A549 (cell line): ENCODE results near the gene ZSWIM1.

ENCODE experiments used
- CHD2 ChIP-seq: fragments of 150-350 bp; IDR thresholded peaks from 2 replicates; pipeline ENCODE4 v1.6.1; 2014; ENCODE audit warnings: low read length; ENCODE audit not compliant: partially characterized antibody
- MAX ChIP-seq: IDR thresholded peaks from 2 replicates; pipeline ENCODE4 v1.6.1; 2012
- POLR2A ChIP-seq: IDR thresholded peaks from 2 replicates; pipeline ENCODE4 v1.6.1; 2012; ENCODE audit warnings: mild to moderate bottlenecking, low read length
- RAD21 ChIP-seq, 2 experiments: fragments of >200 bp in 1 of 2; sonication (Bioruptor Twin) in 1 of 2; formaldehyde crosslinking in 1 of 2; IDR thresholded peaks in 1 of 2; conservative IDR thresholded peaks in 1 of 2; 2 replicates in 1 of 2; 3 replicates in 1 of 2; pipeline ENCODE4 v1.6.1; 2012 to 2018; ENCODE audit warnings: inconsistent platforms in 1 of 2
- SREBF2 ChIP-seq: fragments of 450-650 bp; IDR thresholded peaks from 2 replicates; pipeline ENCODE4 v1.6.1; 2014; ENCODE audit warnings: mild to moderate bottlenecking, moderate library complexity
- TF ChIP-seq, protein P1 (sequence below): fragments of >200 bp; sonication (Bioruptor Twin); formaldehyde crosslinking; IDR thresholded peaks from 3 replicates; pipeline ENCODE4 v1.5.1; 2016

GRCh38 chr20:45905505-45906079 is 24.6 kb downstream of the ZSWIM1 start:
- TF ChIP-seq, protein P1, sequence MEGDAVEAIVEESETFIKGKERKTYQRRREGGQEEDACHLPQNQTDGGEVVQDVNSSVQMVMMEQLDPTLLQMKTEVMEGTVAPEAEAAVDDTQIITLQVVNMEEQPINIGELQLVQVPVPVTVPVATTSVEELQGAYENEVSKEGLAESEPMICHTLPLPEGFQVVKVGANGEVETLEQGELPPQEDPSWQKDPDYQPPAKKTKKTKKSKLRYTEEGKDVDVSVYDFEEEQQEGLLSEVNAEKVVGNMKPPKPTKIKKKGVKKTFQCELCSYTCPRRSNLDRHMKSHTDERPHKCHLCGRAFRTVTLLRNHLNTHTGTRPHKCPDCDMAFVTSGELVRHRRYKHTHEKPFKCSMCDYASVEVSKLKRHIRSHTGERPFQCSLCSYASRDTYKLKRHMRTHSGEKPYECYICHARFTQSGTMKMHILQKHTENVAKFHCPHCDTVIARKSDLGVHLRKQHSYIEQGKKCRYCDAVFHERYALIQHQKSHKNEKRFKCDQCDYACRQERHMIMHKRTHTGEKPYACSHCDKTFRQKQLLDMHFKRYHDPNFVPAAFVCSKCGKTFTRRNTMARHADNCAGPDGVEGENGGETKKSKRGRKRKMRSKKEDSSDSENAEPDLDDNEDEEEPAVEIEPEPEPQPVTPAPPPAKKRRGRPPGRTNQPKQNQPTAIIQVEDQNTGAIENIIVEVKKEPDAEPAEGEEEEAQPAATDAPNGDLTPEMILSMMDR: no peak
- TF ChIP-seq SREBF2 (no peak), CHD2 (no peak), MAX (no peak; the same call in 1 of the 2 replicates), RAD21 (conservative IDR thresholded peaks at IDR 0.05 in 1 of 2, IDR thresholded peaks at IDR 0.05 in 1 of 2) (no peak), POLR2A (no peak)
